Dermis blood vessel endothelial cell (primary cell): ENCODE data around the gene HBS1L. TPM values are rescaled to one million over a fixed set of nuclear protein-coding genes. Genes with fewer than 3 reads are reported as not detected.

ENCODE experiments used
- DNase-seq: peaks from one replicate; pipeline ENCODE4 v3.0.0; 2010
- total RNA-seq: library from RNA; depleted of rRNA; stranded (reverse); fragments of >200 nt; gene quantifications from 2 replicates; pipeline ENCODE4 v1.2.3, GENCODE V29; 2014

The HBS1L gene
- total RNA-seq, 1 donor from 2014 or later, result 106 TPM

DNA sequence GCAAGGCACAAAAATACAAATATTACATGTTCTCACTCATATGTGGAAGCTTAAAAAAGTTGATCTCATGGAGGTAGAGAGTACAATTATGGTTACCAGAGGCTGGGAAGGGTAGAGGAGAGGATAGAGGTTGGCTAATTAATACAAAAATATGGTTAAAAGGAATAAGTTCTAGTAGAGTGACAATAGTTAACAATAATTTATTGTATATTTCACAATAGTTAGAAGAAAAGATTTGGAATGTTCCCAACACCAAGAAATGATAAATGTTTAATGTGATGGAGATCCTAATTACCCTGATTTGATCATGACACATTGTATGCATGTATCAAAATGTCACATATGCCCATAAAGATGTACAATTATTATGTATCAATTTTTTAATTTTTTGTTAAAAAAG, 106.5 kb downstream of the HBS1L start:
- no peak for DNase-seq

DNA sequence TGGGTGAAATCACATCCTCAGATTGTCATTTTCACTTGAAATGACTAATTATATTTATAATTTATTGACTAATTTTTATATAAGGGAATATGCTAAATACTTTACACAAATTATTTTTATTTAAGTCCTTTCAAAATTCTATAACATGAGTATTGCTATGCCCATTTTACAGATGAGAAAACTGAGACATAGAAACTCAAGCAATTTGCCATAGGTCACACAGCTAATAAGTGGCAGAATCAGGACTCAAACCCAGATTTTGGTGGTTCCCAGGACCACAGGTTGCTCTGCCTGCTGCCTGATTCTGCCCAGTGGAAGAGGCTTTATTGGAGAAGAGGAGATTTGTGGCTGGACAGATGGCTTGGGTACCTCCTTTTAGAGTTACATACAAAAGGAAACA, 109.6 kb downstream of the HBS1L start:
- DNase-seq, result no peak

DNA sequence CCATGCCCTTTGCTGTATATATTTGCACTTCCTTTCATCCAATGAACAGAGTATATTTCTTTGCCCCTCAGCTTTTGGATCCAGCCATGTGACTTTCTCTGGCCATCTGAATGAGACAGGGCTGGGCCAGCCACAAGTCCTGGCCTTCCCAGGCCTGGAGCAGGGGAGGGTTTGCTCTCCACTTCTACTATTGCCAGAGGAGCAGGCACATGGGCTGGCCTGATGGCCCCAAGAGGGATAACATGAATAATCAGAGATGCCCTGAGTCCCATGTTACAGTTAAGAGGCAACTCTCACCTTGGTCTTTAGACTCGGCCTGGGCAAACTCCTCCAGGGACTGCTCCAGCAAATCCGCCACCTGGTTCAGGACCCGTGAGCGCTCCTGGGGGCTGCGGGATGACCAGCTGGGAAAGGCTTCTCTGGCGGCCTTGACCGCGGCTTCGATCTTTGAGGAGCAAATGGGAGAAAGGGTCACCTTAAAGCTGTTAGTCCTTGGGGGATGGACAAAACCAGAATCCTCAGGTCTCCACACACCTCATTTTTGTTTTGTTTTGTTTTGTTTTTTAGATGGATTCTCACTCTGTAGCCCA, 111.0 kb downstream of the HBS1L start:
- DNase-seq, result no peak

GRCh38 chr6:134938896-134939295, 115.7 kb downstream of the HBS1L start:
- peak; percentile 54 for DNase-seq

GRCh38 chr6:134937426-134937825, 117.2 kb downstream of the HBS1L start:
- DNase-seq, result no peak

GRCh38 chr6:134936931-134937330, 117.7 kb downstream of the HBS1L start:
- no peak for DNase-seq

DNA sequence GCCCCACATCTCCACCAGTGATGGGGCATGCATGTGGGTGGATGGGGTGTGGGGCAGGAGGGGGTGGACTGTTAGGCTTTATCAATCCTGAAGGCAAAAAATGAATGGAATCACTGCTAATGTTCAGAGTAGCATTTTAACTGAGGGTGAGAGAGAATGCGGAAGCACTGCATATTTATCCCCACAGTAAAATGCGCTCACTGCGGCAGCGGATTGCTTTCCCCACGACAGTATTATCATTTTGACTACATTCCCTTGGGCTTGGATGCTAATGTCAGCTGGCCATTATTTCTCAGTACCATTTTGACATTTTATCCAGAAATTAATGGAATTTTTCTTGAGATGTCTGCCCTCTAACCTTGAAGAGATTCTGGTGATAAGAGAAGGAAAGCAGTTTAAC, 118.1 kb downstream of the HBS1L start:
- no peak for DNase-seq

- DNase-seq, result no peak
Measured at GRCh38 chr6:134934793-134935485, 119.7 kb downstream of the HBS1L start.

- DNase-seq, result no peak
Measured at GRCh38 chr6:134932535-134933470, 121.8 kb downstream of the HBS1L start.

DNA sequence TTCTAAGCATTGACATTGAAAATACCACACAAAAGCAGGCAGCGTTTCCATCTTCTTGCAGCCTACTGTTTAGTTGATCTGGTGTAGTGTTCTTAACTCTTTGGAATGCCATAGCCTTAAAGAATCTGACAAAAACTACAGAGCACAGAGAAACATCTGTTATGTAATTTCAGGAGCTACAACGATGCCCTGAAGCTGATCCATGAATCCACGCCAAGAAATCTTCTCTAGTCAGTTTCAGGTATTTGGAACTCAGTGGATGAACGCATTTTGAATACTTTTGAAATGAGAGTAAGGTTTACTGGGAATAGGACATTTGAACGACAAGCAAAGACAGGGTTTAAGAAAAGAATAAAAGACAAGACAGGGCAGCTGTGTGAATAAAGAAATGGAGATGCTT, 122.5 kb downstream of the HBS1L start:
- DNase-seq, result no peak

- DNase-seq, result no peak
Measured at GRCh38 chr6:134930463-134930862, 124.2 kb downstream of the HBS1L start.

DNA sequence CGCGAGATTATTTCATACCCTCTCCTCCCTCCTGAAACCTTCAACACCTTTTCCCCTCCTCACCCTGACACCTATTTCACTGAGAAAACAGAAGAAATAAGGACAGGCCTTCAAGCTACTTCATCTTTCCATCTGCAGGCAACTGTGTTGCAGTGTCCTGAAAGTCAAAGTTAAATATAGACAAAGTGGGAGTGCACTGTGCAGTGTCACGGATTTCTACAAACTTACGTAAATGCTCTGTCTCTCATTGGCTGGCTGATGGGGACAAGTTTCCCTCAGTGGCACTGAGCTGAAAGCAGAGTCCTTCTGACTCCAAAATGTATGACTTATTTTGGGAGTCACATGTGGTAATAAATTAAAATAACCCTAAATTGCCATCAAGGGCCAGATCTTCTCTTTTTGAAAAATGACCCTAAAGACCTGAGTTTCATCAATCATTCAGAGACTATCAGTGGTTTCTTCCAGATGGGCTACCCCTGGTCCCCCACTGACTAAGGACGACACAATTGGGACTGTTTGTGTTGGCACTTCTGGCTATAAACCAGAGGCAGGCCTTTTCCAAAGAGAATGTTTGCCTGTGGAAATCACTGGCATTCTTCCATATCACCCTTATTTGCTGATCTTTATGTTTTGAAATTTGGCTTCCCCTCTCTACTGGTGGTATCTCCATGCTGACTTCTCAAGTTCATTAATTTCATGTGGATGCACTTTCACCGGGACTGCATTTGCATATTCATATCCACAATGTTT, 126.3 kb downstream of the HBS1L start:
- no peak for DNase-seq

- DNase-seq, result peak; percentile 94
Measured at GRCh38 chr6:134925800-134926199, 128.8 kb downstream of the HBS1L start.

GRCh38 chr6:134921721-134922261, 132.8 kb downstream of the HBS1L start:
- no peak for DNase-seq

GRCh38 chr6:134921276-134921675, 133.3 kb downstream of the HBS1L start:
- no peak for DNase-seq

GRCh38 chr6:134920422-134920821, 134.2 kb downstream of the HBS1L start:
- DNase-seq, result peak; percentile 51

- DNase-seq, result no peak
Measured at GRCh38 chr6:134918418-134918961, 136.1 kb downstream of the HBS1L start.

DNA sequence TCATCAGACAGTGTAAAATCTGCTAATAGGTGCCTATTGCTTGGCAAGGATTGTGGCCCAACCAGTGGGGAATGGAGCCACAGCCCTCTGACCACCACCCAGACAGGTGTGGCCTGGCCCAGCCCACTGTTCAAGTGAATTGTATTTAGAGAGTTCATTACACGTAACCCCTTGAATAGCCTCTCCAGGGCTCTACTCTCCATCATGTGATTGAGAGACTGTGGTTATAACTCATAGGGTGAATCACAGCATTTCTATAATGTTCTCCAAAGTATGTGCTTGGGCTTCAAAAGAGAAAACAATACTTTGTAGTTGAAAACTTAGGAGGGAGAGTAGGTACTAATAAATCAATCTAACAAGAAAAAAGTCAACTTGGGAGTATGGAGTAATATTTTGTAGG, 143.1 kb downstream of the HBS1L start:
- peak; percentile 8 for DNase-seq

- no peak for DNase-seq
Measured at GRCh38 chr6:134910593-134910935, 144.1 kb downstream of the HBS1L start.
